ENCODE data around the gene NKAPD1.
"Not testable (repeated sequence)": the region's sequence is repeated elsewhere in the genome, so short reads cannot be mapped to it uniquely, and the experiment has no call there.

Gene NKAPD1

GRCh38 chr11:112073941-112074811, at the start of gene NKAPD1, which contains the start of gene PIH1D2:
NKAPD1 (plus strand) TSS chr11:112074299; CDS start chr11:112075575, 1,276 bp downstream.
PIH1D2 (minus strand) TSS chr11:112074017; CDS start chr11:112073174, 843 bp downstream.
- TF ChIP-seq CTCF (IDR thresholded peaks at IDR 0.05; ENCODE audit: low read depth, low read length, missing control alignments): no peak
- H3K4me3 ChIP-seq (replicated peaks; ENCODE audit: low read depth, low read length): peak within 1 kb of the TSS; percentile 99
- peak; percentile 81 for DNase-seq (ENCODE audit: extremely low read depth, low read depth)

GRCh38 chr11:112024773-112025678, 49.1 kb upstream of the NKAPD1 start, which contains the start of gene DLAT:
DLAT (plus strand) TSS chr11:112025408; CDS start chr11:112025473, 65 bp downstream.
- peak within 1 kb of the TSS; percentile 63 for H3K4me3 ChIP-seq (replicated peaks; ENCODE audit: low read depth, low read length)
- DNase-seq (ENCODE audit: extremely low read depth, low read depth): peak; percentile 45
- TF ChIP-seq CTCF (IDR thresholded peaks at IDR 0.05; ENCODE audit: low read depth, low read length, missing control alignments): no peak

- no peak for TF ChIP-seq CTCF (IDR thresholded peaks at IDR 0.05; ENCODE audit: low read depth, low read length, missing control alignments)
- no peak for DNase-seq (ENCODE audit: extremely low read depth, low read depth)
These were observed 48.4 kb upstream of the NKAPD1 start for GRCh38 chr11:112025707-112026106.

GRCh38 chr11:112026784-112027410, 47.2 kb upstream of the NKAPD1 start:
- not testable (repeated sequence) for DNase-seq (ENCODE audit: extremely low read depth, low read depth); H3K4me3 ChIP-seq (replicated peaks; ENCODE audit: low read depth, low read length)

More at GRCh38 chr11:112025707-112026106, 48.4 kb upstream of the NKAPD1 start:
- H3K4me3 ChIP-seq (replicated peaks; ENCODE audit: low read depth, low read length): peak overlapping the region; percentile 63

- no peak for DNase-seq (ENCODE audit: extremely low read depth, low read depth)
- TF ChIP-seq CTCF (IDR thresholded peaks at IDR 0.05; ENCODE audit: low read depth, low read length, missing control alignments): no peak
- H3K4me3 ChIP-seq (replicated peaks; ENCODE audit: low read depth, low read length): no peak overlapping the region
These were observed 44.6 kb upstream of the NKAPD1 start for GRCh38 chr11:112029460-112029859.

- no peak for TF ChIP-seq CTCF (IDR thresholded peaks at IDR 0.05; ENCODE audit: low read depth, low read length, missing control alignments)
These were observed 40.2 kb upstream of the NKAPD1 start for GRCh38 chr11:112033902-112034301.

More at GRCh38 chr11:112033902-112034301, 40.2 kb upstream of the NKAPD1 start:
- H3K4me3 ChIP-seq (replicated peaks; ENCODE audit: low read depth, low read length): no peak overlapping the region
- no peak for DNase-seq (ENCODE audit: extremely low read depth, low read depth)
